ENCODE data around the gene CEBPE. TPM values are rescaled to one million over a fixed set of nuclear protein-coding genes. Genes with fewer than 3 reads are reported as not detected.

The CEBPE gene
- total RNA-seq, result 0.17 and 0.20 TPM in 2 replicates

DNA sequence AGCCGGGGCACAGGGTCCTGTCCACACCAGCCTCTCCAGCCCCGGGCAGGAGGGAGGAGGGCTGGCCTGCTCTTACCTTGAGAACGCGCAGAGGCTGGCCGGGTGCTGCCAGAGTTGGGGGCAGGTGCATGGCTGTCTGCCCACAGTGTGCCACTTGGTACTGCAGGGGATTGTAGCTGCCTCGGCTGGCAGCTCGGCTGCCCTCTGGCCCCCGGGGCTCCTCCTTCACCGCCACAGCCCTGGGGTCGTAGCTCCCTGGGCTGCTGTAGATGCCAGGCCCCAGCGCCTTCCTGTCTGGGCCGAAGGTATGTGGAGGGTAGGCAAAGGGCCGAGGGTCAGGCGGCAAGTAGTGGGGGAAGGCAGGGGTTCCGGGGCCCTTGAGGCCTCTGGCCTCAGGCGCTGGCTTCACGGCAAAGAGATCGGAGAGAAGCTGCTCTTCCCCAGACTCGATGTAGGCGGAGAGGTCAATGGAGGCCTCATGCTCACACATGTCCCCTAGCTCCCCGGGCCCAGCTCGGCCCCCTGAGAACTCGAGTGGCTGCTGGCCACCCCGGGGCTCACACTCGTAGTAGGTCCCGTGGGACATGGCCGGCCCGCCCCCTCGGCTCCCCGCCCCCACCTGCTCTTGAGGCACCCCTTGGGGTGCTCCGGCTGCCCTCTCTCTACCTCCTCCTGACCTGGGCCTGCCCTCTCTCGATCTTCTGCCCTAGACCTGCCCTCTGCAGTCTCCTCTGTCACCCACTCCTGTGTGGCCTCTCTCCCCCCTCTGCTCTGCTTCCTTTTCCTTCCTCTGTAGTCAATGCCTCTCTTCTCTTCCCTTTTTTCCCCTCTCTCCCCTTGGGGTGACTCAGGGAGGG, at the start of gene CEBPE:
TSS of gene CEBPE (minus strand) at position 750 of the 857 bp plus-strand sequence. CDS start at position 586, 164 bp downstream.
- DNase-seq (no peak), ATAC-seq (ENCODE audit: low read depth) (no peak)
- H3K27me3 Mint-ChIP-seq, result peaks cover 8% of the 10 kb centered on the region
- ChIA-PET CTCF (interaction anchor here (1.8 to 5.2 kb wide), 2 partner anchors 24 to 67 kb away, joined by 28 to 162 read pairs; partner anchors contain the start of genes ACIN1, C14orf119 and SLC7A8), POLR2A (interaction anchor here (1.0 to 5.6 kb wide), 2 partner anchors 24 to 437 kb away, joined by 3 to 50 read pairs; partner anchors contain the start of genes ACIN1, C14orf119 and THTPA)
- no peaks in the 10 kb centered on the region for H3K36me3 Mint-ChIP-seq (ENCODE audit: low read depth)
- H3K27ac Mint-ChIP-seq, result peak within 1 kb of the TSS; percentile 89
- TF ChIP-seq, protein P1, sequence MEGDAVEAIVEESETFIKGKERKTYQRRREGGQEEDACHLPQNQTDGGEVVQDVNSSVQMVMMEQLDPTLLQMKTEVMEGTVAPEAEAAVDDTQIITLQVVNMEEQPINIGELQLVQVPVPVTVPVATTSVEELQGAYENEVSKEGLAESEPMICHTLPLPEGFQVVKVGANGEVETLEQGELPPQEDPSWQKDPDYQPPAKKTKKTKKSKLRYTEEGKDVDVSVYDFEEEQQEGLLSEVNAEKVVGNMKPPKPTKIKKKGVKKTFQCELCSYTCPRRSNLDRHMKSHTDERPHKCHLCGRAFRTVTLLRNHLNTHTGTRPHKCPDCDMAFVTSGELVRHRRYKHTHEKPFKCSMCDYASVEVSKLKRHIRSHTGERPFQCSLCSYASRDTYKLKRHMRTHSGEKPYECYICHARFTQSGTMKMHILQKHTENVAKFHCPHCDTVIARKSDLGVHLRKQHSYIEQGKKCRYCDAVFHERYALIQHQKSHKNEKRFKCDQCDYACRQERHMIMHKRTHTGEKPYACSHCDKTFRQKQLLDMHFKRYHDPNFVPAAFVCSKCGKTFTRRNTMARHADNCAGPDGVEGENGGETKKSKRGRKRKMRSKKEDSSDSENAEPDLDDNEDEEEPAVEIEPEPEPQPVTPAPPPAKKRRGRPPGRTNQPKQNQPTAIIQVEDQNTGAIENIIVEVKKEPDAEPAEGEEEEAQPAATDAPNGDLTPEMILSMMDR (IDR thresholded peaks at IDR 0.05), result no peak
- H3K4me3 Mint-ChIP-seq, result peak within 1 kb of the TSS; percentile 25
- intact Hi-C loops (cut with micrococcal nuclease), result no loop called here
- H3K4me1 Mint-ChIP-seq, result peaks cover 36% of the 10 kb centered on the region
- no peaks in the 10 kb centered on the region for H3K9me3 Mint-ChIP-seq

DNA sequence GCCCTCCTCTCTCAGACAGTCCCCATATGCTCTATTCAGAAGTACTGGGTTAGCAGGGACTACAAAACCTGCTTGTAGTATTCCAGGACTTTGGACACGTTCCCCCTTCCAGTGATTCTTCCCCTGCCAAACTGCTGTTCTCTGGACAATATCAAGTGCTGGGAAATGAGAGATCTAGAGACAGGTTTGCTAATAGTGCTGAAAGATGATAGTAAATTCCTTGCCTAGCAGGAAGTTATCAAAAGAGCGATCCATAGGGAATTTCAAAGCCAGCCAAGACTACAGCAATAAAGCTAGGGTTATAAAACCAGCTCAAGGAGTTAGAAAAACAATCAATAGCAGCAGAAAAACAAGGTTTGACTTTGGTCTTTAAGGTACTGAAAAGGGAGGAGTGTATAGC, 49.2 kb upstream of the CEBPE start:
- Mint-ChIP-seq H3K9me3 (no peaks in the 10 kb centered on the region), H3K27me3 (no peaks in the 10 kb centered on the region), H3K36me3 (ENCODE audit: low read depth) (no peaks in the 10 kb centered on the region), H3K4me1 (peaks cover 3% of the 10 kb centered on the region), H3K4me3 (no peak overlapping the region), H3K27ac (no peak overlapping the region)
- DNase-seq (no peak), ATAC-seq (ENCODE audit: low read depth) (no peak)
- ChIA-PET POLR2A (no interaction called here), CTCF (no interaction called here)
- TF ChIP-seq, protein P1 (IDR thresholded peaks at IDR 0.05), result no peak
- intact Hi-C loops (cut with micrococcal nuclease), result no loop called here

DNA sequence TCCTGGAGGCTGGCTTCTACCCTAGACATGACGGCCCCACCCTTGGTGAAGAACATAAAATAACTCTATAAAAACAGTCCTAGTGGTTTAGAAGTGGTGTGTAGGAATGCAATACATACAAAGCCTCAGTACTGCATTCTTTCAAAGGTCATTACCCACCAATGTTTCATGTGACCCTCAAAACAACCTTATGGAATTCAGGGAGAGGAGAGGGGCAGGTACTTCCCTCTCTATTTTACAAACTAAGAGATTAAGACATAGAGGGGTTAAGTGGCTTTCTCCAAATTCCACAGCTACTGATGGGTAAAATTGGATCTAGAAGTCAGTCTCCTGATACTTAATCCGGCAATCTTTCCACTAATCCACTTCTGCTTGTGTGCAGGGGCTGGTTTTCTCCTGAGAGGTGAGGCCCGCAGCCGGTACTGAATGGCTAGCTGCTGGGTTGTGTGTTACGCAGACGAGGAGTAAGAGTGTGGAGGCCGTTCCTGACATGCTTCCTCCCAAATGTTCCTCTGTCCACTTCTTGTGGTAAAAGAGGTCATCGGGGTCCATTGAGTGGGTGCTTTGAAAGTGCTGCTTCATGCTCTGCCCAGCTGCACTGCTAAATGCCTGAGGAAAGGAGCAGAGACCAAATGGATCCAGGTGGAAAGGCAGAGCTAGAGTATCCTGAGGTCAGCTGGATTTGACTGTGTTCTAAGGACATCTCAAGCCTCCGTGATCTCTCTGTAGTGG, 48.2 kb upstream of the CEBPE start:
- intact Hi-C loops (cut with micrococcal nuclease), result no loop called here
- ATAC-seq (ENCODE audit: low read depth) (no peak), DNase-seq (no peak)
- Mint-ChIP-seq H3K36me3 (ENCODE audit: low read depth) (no peaks in the 10 kb centered on the region), H3K27me3 (no peaks in the 10 kb centered on the region), H3K4me3 (no peak overlapping the region), H3K4me1 (no peaks in the 10 kb centered on the region), H3K27ac (no peak overlapping the region), H3K9me3 (no peaks in the 10 kb centered on the region)
- POLR2A ChIA-PET, result no interaction called here
- CTCF ChIA-PET, result no interaction called here
- TF ChIP-seq, protein P1 (IDR thresholded peaks at IDR 0.05), result no peak

DNA sequence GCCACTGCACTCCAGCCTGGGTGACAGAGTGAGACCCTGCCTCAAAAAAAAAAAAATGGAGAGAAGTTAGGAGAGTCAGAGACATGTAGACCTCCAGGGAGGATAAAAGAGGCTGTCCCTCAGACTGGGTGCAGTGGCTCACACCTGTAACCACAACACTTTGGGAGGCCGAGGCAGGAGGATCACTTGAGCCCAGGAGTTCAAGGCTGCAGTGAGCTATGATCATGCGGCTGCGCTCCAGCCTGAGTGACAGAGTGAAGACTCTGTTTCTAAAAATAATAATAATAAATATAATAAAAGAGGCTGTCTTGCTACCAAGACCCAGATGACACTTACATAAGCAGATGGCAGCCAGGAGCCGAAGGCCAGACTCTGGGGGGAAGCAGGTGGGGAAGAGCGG, 45.9 kb upstream of the CEBPE start:
- no peak overlapping the region for H3K27ac Mint-ChIP-seq

More for the DNA sequence above, 45.9 kb upstream of the CEBPE start:
- DNase-seq, result no peak
- H3K9me3 Mint-ChIP-seq, result no peaks in the 10 kb centered on the region
- no peak overlapping the region for H3K4me3 Mint-ChIP-seq
- peaks cover 4% of the 10 kb centered on the region for H3K27me3 Mint-ChIP-seq
- POLR2A ChIA-PET, result no interaction called here
- no peaks in the 10 kb centered on the region for H3K4me1 Mint-ChIP-seq
- TF ChIP-seq, protein P1 (IDR thresholded peaks at IDR 0.05), result no peak
- H3K36me3 Mint-ChIP-seq (ENCODE audit: low read depth), result no peaks in the 10 kb centered on the region
- no peak for ATAC-seq (ENCODE audit: low read depth)
- CTCF ChIA-PET, result no interaction called here
- intact Hi-C loops (cut with micrococcal nuclease), result no loop called here

Data from activated B cell treated with CpG ODN at 0.5 μM for 24 hours (primary cell).